Upper lobe of right lung (tissue), 1 donor: Measurements from ENCODE around the gene GTPBP1. TPM values are rescaled to one million over a fixed set of nuclear protein-coding genes. Genes with fewer than 3 reads are reported as not detected.

Experiments used
- ATAC-seq: fragments of 200-7000 bp; cut with Tn5 transposase; one replicate; pipeline ENCODE4 v1.9.1; 2020; ENCODE audit warnings: mild to moderate bottlenecking, moderate library complexity
- DNase-seq: peaks from one replicate; pipeline ENCODE4 v3.0.0-alpha.2; 2020
- H3K27ac ChIP-seq: fragments of 200-600 bp; one replicate; pipeline ENCODE4 v1.8.0; 2022
- H3K27me3 ChIP-seq: fragments of 200-600 bp; one replicate; pipeline ENCODE4 v1.8.0; 2022; ENCODE audit warnings: mild to moderate bottlenecking
- H3K36me3 ChIP-seq: fragments of 200-600 bp; one replicate; pipeline ENCODE4 v1.8.0; 2022
- H3K4me1 ChIP-seq: fragments of 200-600 bp; one replicate; pipeline ENCODE4 v1.8.0; 2022
- H3K4me3 ChIP-seq: fragments of 200-600 bp; one replicate; pipeline ENCODE4 v1.8.0; 2022; ENCODE audit warnings: mild to moderate bottlenecking
- H3K9me3 ChIP-seq: fragments of 200-600 bp; one replicate; pipeline ENCODE4 v1.8.0; 2022
- intact Hi-C: fragments of 100-400 bp; cut with DNase I; formaldehyde crosslinking; loops from one replicate; pipeline ENCODE4 v1.11.0; 2022
- total RNA-seq: library from RNA; stranded (reverse); fragmentation: NEBNext Ultra II Directional; extraction: Animal tissue kit (Norgen Biotek cat#: 25700); gene quantifications from one replicate; pipeline ENCODE4 v1.2.1, GENCODE V29; 2021
- TF ChIP-seq, protein P1 (sequence below): fragments of 200-600 bp; IDR thresholded peaks from one replicate; pipeline ENCODE4 v1.8.0; 2022; ENCODE audit warnings: antibody characterized with exemption
- donor health status: DM: no; HTN: yes; CAD: no; lungs with severe emphysema.

The GTPBP1 gene
- total RNA-seq, 1 donor from 2014 or later = 72.5 TPM

DNA sequence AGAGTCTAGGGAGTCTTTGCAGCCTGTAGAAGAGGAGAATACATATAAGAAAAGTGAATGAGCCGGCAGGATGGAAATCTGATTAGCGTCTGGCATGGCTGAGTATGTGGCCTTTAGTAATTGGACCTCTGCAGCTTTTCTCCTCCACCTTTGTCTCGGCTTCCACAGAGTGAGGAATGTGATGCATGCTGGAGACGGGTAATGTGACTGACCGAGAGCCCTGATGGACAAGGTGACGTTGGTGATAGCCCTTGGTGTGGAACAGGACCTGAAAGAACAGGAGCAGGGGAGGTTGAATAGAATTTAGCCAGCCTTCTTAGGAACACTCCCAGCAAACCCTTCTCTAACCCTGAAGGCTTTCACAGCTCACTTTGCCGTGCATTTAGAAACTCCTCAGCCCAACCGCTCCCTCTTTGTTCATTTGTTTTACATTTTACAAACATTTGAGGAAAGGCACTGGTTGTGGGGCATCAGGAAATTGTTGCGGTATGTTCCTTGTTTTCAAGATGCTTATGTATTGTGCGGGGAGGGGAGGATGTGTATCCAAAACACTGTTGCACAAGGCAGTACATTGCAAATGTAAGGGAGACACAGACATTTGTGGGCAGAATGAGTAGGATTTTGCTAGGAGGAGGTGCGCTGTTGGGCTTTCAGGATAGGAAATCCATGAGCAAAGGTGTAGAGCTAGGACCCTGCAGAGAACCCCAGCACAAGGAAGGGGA, 6.9 kb downstream of the GTPBP1 start:
- intact Hi-C loops = no loop called here
- Histone ChIP-seq H3K27ac (no peak overlapping the region), H3K36me3 (peaks cover 36% of the 10 kb centered on the region), H3K4me1 (peaks cover 27% of the 10 kb centered on the region), H3K27me3 (no peaks in the 10 kb centered on the region), H3K9me3 (no peaks in the 10 kb centered on the region), H3K4me3 (no peak overlapping the region)
- DNase-seq = no peak
- no peak for ATAC-seq
- TF ChIP-seq, protein P1, sequence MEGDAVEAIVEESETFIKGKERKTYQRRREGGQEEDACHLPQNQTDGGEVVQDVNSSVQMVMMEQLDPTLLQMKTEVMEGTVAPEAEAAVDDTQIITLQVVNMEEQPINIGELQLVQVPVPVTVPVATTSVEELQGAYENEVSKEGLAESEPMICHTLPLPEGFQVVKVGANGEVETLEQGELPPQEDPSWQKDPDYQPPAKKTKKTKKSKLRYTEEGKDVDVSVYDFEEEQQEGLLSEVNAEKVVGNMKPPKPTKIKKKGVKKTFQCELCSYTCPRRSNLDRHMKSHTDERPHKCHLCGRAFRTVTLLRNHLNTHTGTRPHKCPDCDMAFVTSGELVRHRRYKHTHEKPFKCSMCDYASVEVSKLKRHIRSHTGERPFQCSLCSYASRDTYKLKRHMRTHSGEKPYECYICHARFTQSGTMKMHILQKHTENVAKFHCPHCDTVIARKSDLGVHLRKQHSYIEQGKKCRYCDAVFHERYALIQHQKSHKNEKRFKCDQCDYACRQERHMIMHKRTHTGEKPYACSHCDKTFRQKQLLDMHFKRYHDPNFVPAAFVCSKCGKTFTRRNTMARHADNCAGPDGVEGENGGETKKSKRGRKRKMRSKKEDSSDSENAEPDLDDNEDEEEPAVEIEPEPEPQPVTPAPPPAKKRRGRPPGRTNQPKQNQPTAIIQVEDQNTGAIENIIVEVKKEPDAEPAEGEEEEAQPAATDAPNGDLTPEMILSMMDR = no peak

DNA sequence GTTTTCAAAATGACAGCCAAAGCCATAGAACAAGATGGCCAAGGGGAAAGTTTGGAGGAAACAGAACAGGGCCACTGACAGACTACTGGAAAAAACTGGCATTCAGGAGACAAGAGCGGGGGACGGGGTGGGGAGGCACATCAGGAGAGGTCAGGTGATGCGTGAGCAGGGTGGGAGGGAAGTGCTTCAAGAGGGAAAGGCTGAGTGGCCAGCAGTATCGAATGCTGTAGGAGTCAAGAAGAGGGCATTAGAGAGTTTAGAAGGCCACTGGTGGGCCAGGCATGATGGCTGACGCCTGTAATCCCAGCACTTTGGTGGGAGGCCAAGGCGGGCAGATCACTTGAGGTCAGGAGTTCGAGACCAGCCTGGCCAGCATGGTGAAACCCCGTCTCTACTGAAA, 8.2 kb downstream of the GTPBP1 start:
- Histone ChIP-seq H3K27ac (no peak overlapping the region), H3K27me3 (no peaks in the 10 kb centered on the region), H3K4me1 (peaks cover 14% of the 10 kb centered on the region), H3K4me3 (no peak overlapping the region), H3K36me3 (peaks cover 39% of the 10 kb centered on the region), H3K9me3 (no peaks in the 10 kb centered on the region)
- no peak for ATAC-seq
- no peak for DNase-seq
- intact Hi-C loops = no loop called here
- TF ChIP-seq, protein P1 = no peak

DNA sequence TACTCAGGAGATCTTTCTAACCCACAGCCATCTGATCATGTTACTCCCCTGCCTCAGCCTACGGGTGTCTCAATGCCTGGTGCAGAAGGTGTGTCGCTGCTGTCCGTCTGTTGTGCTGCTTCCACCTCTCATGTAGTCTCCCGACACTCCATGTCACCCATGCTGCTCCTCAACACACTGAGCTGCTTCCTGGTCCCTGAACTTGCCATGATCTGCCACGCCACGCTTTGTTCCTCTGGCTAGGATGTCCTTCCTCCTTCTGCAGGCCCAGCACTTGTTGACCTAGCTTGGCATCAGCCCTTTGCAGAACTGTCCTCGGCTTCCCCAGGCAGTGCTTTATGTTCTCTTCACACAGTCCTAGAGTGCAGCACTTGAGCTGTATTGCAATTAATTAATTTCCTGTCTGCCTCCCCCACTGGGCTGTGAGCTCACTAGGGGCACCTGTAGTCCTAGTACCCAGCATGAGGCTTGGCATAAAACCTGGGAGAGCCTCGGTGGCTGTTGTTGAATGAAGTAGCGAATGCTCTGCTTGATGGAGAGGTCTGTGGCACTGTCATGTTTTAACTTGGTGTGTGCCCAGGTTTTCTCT, 9.5 kb downstream of the GTPBP1 start:
- Histone ChIP-seq H3K4me1 (peaks cover 14% of the 10 kb centered on the region), H3K27ac (no peak overlapping the region), H3K9me3 (no peaks in the 10 kb centered on the region), H3K36me3 (peaks cover 31% of the 10 kb centered on the region), H3K4me3 (no peak overlapping the region), H3K27me3 (no peaks in the 10 kb centered on the region)
- DNase-seq (peak; percentile 60), ATAC-seq (peak; percentile 62)
- TF ChIP-seq, protein P1 = no peak
- intact Hi-C loops = no loop called here

DNA sequence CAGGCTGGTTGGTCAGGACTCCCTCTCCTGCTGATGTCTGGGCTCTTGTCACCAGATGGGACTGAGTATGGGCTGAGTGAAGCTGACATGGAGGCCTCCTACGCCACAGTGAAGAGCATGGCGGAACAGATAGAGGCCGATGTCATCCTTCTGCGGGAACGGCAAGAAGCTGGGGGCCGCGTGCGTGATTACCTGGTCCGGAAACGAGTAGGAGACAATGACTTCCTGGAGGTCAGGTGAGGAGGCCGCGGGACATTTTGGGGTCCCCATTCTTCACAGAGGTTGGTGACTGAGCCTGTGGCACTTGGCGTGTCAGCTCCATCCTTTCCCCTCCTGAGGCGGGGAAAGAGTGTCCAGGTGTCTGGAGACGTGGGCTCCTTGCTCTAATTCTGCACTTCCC, 10.1 kb downstream of the GTPBP1 start:
- Histone ChIP-seq H3K27ac (no peak overlapping the region), H3K27me3 (no peaks in the 10 kb centered on the region), H3K4me1 (peaks cover 14% of the 10 kb centered on the region), H3K36me3 (peaks cover 31% of the 10 kb centered on the region), H3K4me3 (no peak overlapping the region), H3K9me3 (no peaks in the 10 kb centered on the region)
- intact Hi-C loops = no loop called here
- TF ChIP-seq, protein P1 = no peak
- DNase-seq (peak; percentile 57), ATAC-seq (no peak)

DNA sequence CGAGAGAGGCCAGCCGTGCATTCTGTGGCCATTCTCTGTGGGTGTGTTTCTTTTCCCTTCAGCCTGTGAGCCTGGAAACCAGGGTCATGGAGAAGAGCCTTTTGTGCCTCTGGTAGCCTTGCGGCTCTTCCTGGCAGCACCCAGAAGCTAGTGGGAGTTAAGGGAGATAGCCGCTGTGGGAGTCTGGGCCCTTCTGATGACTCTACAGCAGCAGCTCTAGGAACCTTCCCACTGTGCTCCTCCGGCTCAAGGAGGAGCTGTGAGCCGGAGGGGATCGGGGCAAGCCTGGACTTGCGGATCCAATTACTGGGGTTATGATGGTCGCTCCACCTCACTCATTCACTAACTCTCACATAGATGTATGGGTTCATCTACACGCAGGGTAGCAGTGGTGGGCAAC, 10.5 kb downstream of the GTPBP1 start:
- intact Hi-C loops = no loop called here
- Histone ChIP-seq H3K4me1 (peaks cover 14% of the 10 kb centered on the region), H3K36me3 (peaks cover 34% of the 10 kb centered on the region)

More for the DNA sequence above, 10.5 kb downstream of the GTPBP1 start:
- DNase-seq (no peak), ATAC-seq (no peak)
- Histone ChIP-seq H3K27me3 (no peaks in the 10 kb centered on the region), H3K27ac (no peak overlapping the region), H3K9me3 (no peaks in the 10 kb centered on the region), H3K4me3 (no peak overlapping the region)
- TF ChIP-seq, protein P1 = no peak
